Ovary (tissue), 10 donors: Measurements from ENCODE around the gene CCR8. TPM values are rescaled to one million over a fixed set of nuclear protein-coding genes. Genes with fewer than 3 reads are reported as not detected.

ENCODE experiments used
- DNase-seq, 5 donors: peaks; one replicate each; pipeline ENCODE4 v3.0.0-alpha.2; 2019 to 2020
- H3K27ac ChIP-seq, 2 donors: fragments of 200-600 bp; one replicate each; pipeline versions ENCODE4 v1.5.1 to v1.8.0; 2019 to 2022
- H3K27me3 ChIP-seq: fragments of 200-600 bp; one replicate; pipeline ENCODE4 v1.8.0; 2022
- H3K36me3 ChIP-seq: fragments of 200-600 bp; sonication (generic); one replicate; pipeline ENCODE4 v1.5.1; 2019
- H3K4me1 ChIP-seq: one replicate; pipeline ENCODE4 v1.8.1; 2013; ENCODE audit warnings: mild to moderate bottlenecking, moderate library complexity; ENCODE audit not compliant: insufficient read depth
- H3K4me3 ChIP-seq: fragments of 200-600 bp; sonication (generic); one replicate; pipeline ENCODE4 v1.5.1; 2017
- H3K9me3 ChIP-seq, 2 donors: fragments of 200-600 bp in 1 of 2; sonication (generic) in 1 of 2; one replicate each; pipeline versions ENCODE4 v1.5.1 to v1.8.1; 2013 to 2019; ENCODE audit warnings: mild to moderate bottlenecking in 1 of 2, moderate library complexity in 1 of 2
- EP300 ChIP-seq: sonication (generic); formaldehyde crosslinking; IDR thresholded peaks from one replicate; pipeline ENCODE4 v1.6.1; 2017; ENCODE audit warnings: antibody characterized with exemption
- POLR2A ChIP-seq: fragments of 450-650 bp; IDR thresholded peaks from one replicate; pipeline ENCODE4 v1.6.1; 2017; ENCODE audit warnings: antibody characterized with exemption, mild to moderate bottlenecking, moderate library complexity
- WGBS, 3 donors: extraction: QIAGEN DNeasy Blood & Tissue Kit in 1 of 3; methylation state at CpG; one replicate each; pipeline versions ENCODE4 v1.1.5 to v1.1.7; 2013 to 2017; 5-methylcytosine and 5-hydroxymethylcytosine counted together
- intact Hi-C, 4 donors: fragments of 100-400 bp; cut with DNase I; formaldehyde crosslinking; loops; one replicate each; pipeline versions ENCODE4 v1.11.0 to v1.15.1; 2022 to 2023
- long read RNA-seq, 3 donors: library from polyadenylated mRNA in 2 of 3; unstranded in 2 of 3; transcript quantifications; one replicate each; pipeline ENCODE4 v2.0.0 and lab custom pipeline, GENCODE V29; 2021 to 2026
- polyA plus RNA-seq, 2 donors: library from polyadenylated mRNA; stranded (reverse); fragments of 200-250 nt in 1 of 2; fragments of 350-450 nt in 1 of 2; fragmentation: Illumina TruSeq in 1 of 2; extraction: RNeasy Lipid Tissue Mini Kit (QIAGEN cat#74804) in 1 of 2; gene quantifications; one replicate each; pipeline ENCODE4 v1.2.3, GENCODE V29; 2013 to 2014
- total RNA-seq, 7 donors: library from RNA; depleted of rRNA in 2 of 7; stranded (reverse); fragments of >200 nt in 2 of 7; fragmentation: NEBNext Ultra II Directional in 3 of 7; extraction: Animal tissue kit (Norgen Biotek cat#: 25700) in 3 of 7; gene quantifications; one replicate each; pipeline versions ENCODE4 v1.1.0 to v1.2.4, GENCODE V29; 2016 to 2023
- TF ChIP-seq, protein P1 (sequence below), 3 donors: fragments of 450-650 bp in 2 of 3; fragments of 200-600 bp in 1 of 3; IDR thresholded peaks; one replicate each; pipeline versions ENCODE4 v1.5.1 to v1.8.0; 2016 to 2022; ENCODE audit warnings: antibody characterized with exemption in 3 of 3, mild to moderate bottlenecking in 1 of 3
- donor health status: DM: no; HTN: no; CAD: no; lungs with moderate emphysema.
- donor health status: DM: no; HTN: no; CAD: no.
- donor health status: Bipolar disorder and iron deficiency.
- donor health status: DM: yes; HTN: yes; CAD: no.
- donor health status: DM: no; HTN: no; CAD: no.
- donor health status: DM: yes; HTN: yes; CAD: no.

Gene CCR8, protein sequence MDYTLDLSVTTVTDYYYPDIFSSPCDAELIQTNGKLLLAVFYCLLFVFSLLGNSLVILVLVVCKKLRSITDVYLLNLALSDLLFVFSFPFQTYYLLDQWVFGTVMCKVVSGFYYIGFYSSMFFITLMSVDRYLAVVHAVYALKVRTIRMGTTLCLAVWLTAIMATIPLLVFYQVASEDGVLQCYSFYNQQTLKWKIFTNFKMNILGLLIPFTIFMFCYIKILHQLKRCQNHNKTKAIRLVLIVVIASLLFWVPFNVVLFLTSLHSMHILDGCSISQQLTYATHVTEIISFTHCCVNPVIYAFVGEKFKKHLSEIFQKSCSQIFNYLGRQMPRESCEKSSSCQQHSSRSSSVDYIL
- total RNA-seq: not detected
- polyA plus RNA-seq: under 1 TPM in 1 of 2 donors, not detected in 1; 0.23 TPM
- long read RNA-seq, donor 1: 0 reads
- long read RNA-seq, donor 2, partial matches to known transcripts: 0 of 1 reads
- long read RNA-seq, donor 2, other reads (novel, unspliced or antisense): 0 of 1 reads
- long read RNA-seq, donor 3: 0 reads

DNA sequence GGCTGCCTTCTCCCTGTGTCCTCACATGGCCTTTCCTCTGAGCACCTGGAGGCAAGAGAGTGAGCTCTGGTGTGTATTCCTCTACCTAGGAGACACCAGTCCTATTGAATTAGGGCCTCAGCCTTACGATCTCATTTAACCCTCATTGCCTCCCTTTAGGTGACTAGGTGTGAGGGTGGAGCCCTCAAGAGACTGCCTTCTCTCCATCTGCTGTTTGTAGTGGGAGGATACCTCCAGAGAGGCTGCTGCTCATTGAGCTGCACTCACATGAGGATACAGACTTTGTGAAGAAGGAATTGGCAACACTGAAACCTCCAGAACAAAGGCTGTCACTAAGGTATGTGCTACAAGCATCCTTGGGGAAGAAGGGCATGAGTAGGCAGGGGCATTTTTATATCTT is at the start of gene CCR8:
Gene CCR8 (plus strand): TSS at position 217 of the 400 bp plus-strand sequence. CDS start 2,623 bp downstream, outside the sequence.
- Histone ChIP-seq H3K9me3 (no peaks in the 10 kb centered on the region), H3K4me1 (no peaks in the 10 kb centered on the region), H3K4me3 (no peak within 1 kb of the TSS), H3K27me3 (no peaks in the 10 kb centered on the region), H3K27ac (no peak within 1 kb of the TSS), H3K36me3 (no peaks in the 10 kb centered on the region)
- no peak for DNase-seq
- TF ChIP-seq POLR2A: no peak
- TF ChIP-seq, protein P1, sequence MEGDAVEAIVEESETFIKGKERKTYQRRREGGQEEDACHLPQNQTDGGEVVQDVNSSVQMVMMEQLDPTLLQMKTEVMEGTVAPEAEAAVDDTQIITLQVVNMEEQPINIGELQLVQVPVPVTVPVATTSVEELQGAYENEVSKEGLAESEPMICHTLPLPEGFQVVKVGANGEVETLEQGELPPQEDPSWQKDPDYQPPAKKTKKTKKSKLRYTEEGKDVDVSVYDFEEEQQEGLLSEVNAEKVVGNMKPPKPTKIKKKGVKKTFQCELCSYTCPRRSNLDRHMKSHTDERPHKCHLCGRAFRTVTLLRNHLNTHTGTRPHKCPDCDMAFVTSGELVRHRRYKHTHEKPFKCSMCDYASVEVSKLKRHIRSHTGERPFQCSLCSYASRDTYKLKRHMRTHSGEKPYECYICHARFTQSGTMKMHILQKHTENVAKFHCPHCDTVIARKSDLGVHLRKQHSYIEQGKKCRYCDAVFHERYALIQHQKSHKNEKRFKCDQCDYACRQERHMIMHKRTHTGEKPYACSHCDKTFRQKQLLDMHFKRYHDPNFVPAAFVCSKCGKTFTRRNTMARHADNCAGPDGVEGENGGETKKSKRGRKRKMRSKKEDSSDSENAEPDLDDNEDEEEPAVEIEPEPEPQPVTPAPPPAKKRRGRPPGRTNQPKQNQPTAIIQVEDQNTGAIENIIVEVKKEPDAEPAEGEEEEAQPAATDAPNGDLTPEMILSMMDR (IDR thresholded peaks at IDR 0.05): no peak
- TF ChIP-seq EP300: no peak
- WGBS, 3 donors: 60 to 76% (median 68%) methylated on average over 1 of the region's 1 CpG
- intact Hi-C loops: no loop called here

DNA sequence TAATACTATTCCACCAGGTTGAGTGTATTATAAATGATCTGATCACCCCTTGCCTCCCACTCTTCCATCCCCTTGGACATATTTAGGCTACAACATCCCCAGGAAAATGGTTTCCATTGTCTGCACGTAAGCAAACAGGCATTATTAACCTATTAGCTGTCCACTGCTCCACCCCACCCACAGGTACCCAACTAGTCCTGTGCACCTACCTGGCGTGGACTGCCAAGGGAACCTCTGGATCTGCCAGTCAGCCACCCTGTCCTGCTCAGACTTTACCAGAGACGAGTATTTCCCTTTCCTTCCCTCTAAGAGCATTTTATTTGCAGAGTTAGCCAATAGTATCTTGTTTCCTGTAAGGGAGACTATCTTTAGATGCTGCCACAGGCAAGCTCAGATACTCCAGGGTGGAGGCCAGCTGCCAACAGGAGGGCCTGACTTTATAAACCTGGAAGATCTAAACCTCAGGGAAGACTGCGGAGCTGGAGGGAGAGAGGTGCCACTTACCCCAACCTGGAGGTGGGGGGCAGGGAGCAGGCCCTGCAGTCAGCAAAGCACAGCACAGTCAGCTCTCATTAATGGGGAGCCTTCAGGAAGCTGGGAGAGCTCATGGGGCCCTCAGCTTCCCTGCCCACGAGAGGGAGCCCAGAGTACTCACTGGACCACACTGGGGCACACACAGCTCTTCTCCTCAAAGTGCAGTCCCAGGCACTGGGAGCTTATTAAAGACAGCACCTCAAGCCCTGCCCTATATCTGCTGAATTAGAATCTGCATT is 49.6 kb upstream of the CCR8 start, which contains the start of gene CX3CR1:
Gene CX3CR1 (minus strand): TSS at position 292 of the 773 bp plus-strand sequence. CDS start 13,527 bp downstream, outside the sequence.
- H3K36me3 ChIP-seq: no peaks in the 10 kb centered on the region
- no peak within 1 kb of the TSS for H3K4me3 ChIP-seq
- 62 to 73% (median 64%) methylated on average over 5 of the region's 5 CpGs for WGBS, 3 donors
- no peaks in the 10 kb centered on the region for H3K9me3 ChIP-seq
- intact Hi-C loops: loop anchor here in 2 of 4 donors (5.0 kb wide), 2 partner anchors 73 to 88 kb away; partner anchors contain the start of gene XIRP1 (in 2 of the 2)
- TF ChIP-seq, protein P1 (IDR thresholded peaks at IDR 0.05): no peak
- TF ChIP-seq POLR2A (no peak), EP300 (no peak)
- H3K4me1 ChIP-seq: no peaks in the 10 kb centered on the region
- DNase-seq: no peak
- no peaks in the 10 kb centered on the region for H3K27me3 ChIP-seq
- no peak within 1 kb of the TSS for H3K27ac ChIP-seq

DNA sequence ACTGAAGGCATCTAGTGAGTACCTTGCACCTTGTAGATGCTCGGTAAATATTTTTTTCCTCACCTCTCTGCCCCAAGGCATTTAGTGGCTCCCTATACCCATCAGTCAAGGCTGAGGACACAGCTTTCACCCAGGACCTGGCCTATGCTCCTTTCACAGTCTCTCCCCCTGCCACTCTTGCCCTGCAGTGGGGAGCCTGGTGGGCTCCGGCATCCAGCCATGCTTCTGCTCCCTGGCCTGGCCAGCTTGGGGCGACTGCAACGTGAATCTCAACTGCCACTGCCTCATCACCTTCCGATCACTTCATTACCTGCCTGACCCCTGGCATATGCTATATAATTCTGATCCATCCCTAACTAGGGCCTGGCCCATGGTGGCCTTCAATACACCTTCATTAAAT is 48.9 kb upstream of the CCR8 start:
- no peaks in the 10 kb centered on the region for H3K36me3 ChIP-seq
- H3K27me3 ChIP-seq: no peaks in the 10 kb centered on the region
- 95 to 97% (median 96%) methylated on average over 5 of the region's 5 CpGs for WGBS, 3 donors
- no peak overlapping the region for H3K4me3 ChIP-seq
- no peaks in the 10 kb centered on the region for H3K9me3 ChIP-seq
- DNase-seq: no peak
- no peaks in the 10 kb centered on the region for H3K4me1 ChIP-seq
- H3K27ac ChIP-seq: no peak overlapping the region
- intact Hi-C loops: loop anchor here in 2 of 4 donors (5.0 kb wide), 2 partner anchors 73 to 88 kb away; partner anchors contain the start of gene XIRP1 (in 2 of the 2)
- TF ChIP-seq EP300 (no peak), POLR2A (no peak)
- TF ChIP-seq, protein P1 (IDR thresholded peaks at IDR 0.05): no peak

DNA sequence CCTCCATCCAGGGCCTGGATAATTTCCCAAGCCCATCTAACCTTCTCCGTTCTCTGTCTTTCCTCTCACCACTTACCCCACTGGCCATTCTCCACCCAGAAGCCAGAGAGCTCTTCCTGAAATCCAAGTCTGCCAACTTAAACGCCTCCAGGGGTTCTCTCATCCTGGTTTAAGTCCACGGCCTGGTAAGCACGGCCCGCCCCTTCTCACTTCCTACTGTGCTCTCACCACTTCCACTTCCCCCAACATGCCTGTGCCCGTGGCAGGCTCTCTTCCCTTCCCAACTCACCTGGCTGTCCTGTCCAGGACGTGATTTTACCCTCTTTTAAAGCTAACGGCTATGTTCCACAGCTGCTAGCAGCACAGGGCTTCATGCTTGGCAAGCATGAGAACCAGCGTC is 48.0 kb upstream of the CCR8 start:
- H3K9me3 ChIP-seq: no peaks in the 10 kb centered on the region
- no peak overlapping the region for H3K27ac ChIP-seq
- no peaks in the 10 kb centered on the region for H3K36me3 ChIP-seq
- TF ChIP-seq EP300: no peak
- no peak for TF ChIP-seq POLR2A
- TF ChIP-seq, protein P1 (IDR thresholded peaks at IDR 0.05): no peak
- H3K27me3 ChIP-seq: no peaks in the 10 kb centered on the region
- no peak for DNase-seq
- intact Hi-C loops: loop anchor here in 2 of 4 donors (5.0 kb wide), 2 partner anchors 74 to 89 kb away; partner anchors contain the start of gene XIRP1 (in 2 of the 2)
- 89 to 90% (median 90%) methylated on average over 9 of the region's 9 CpGs for WGBS, 3 donors
- no peak overlapping the region for H3K4me3 ChIP-seq
- H3K4me1 ChIP-seq: no peaks in the 10 kb centered on the region
